NCI-H1930 (cell line): Measurements from ENCODE around the gene NHS.

ENCODE experiments used
- DNase-seq, 2 experiments: peaks; one replicate each; lab custom pipeline; 2025; lab: John Stamatoyannopoulos, UW

The NHS gene

GRCh38 chrX:17448188-17448587 lies 73.2 kb downstream of the NHS start:
- no peak for DNase-seq

GRCh38 chrX:17449866-17450265 lies 74.9 kb downstream of the NHS start:
- no peak for DNase-seq

DNA sequence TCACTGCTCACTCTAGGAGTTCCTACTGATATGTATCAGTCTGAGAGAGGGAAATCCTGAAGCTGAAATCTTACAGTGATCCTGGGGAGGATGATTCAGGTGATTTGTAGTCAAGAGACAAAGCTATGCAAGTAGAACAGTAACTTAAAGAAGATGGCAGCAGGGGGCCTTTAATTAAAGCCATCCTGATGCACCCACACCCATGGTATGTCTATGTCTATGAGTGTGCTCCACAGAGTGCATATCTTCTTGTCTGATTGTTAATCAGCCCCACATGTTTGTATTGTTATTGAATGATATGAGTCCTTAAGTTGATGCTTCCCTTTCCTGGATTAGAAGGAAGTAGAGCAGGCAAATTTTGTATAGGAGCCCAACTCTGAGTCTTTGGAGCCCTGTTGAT lies 78.8 kb downstream of the NHS start:
- no peak for DNase-seq

DNA sequence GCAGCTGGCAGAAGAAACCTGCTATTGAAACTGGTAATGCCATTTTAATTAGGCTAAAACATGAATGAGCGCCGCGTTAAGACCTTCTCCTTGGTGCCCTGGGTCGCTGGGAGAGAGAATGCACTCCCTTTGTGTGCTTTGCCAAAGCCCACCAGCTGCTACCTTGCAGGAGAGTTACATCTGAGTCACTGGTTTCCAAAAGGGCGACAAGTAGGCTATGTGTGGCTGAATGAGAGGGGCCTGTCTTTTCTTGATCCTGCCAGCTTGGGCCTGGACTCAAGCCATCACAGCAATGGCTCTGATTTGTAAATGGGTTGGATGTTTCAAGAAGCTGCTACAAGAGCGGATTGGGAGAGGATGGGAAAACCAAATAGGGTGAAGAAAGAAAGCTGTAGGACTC lies 81.5 kb downstream of the NHS start:
- no peak for DNase-seq

DNA sequence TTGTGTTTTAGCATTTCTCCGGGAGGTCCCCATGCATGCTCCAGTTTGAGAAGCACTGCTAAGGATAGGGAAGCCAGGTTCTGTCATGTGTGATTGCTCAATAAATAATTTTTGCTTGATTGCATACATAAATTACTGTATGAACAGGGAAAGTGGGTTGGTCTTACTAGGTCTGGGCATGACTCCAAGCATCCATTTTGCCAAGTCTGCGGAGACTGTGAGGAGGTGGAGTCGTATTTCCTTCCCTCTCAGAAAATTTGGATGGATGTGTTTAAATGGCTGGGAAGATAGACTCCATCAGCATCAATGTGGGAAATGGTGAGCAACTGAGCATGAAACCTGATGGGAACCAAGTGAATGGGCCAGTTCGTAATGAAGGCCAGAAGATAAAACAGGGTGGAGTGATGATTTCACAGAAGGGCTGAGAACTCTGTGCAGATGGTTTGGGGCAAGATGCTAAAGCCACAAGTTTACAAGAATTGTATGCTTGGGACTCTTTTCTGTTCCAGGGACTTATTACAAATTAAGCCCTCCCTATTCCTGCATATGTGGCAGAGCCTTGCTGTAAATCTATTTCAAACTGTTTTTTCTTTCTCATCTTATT lies 84.1 kb downstream of the NHS start:
- DNase-seq, result no peak

DNA sequence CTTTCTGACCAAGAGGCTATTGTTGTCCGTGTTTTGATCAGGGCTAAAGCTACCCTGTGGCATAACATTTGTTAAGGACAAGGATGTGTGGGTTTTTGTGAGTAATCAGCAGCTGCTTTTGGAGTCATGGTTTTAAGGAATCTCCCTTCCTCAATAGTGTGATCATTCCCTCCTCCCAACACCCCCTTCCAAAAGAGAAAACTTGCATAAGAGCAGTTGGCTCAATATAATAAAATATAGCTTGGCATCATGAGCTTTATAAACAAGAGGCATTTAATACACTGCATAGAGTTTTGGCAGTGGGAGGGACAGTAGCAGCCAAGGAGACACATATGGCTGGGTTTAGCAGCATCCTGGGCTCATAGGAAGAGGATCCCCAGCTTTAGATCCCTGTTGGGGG lies 84.7 kb downstream of the NHS start:
- DNase-seq, result no peak

DNA sequence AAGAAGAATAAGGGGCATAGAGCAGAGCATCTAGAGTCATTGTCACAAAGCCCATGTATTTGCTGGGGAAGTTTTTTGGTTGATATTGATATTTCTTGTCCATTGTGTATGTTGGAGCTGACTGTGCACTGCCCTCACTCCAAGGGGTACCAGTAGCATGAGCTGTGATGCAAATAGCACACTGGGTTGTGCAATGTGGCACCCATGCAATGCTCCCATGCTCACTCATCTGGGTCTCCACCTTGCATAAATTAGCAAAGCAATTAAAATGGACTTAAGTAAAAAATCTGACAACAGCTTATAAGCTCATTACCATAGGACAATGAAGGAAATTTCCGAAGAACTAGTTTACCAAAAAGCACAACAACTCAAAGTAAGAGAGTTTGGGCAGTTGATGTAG lies 87.9 kb downstream of the NHS start:
- DNase-seq, result no peak

- DNase-seq, result no peak
These were observed 89.2 kb downstream of the NHS start for GRCh38 chrX:17464194-17464593.

GRCh38 chrX:17465201-17465600 lies 90.2 kb downstream of the NHS start:
- DNase-seq, result no peak

GRCh38 chrX:17465802-17466201 lies 90.8 kb downstream of the NHS start:
- DNase-seq, result no peak

- DNase-seq, result no peak
These were observed 95.1 kb downstream of the NHS start for GRCh38 chrX:17470136-17470535.

- no peak for DNase-seq
These were observed 96.1 kb downstream of the NHS start for GRCh38 chrX:17471121-17471520.

DNA sequence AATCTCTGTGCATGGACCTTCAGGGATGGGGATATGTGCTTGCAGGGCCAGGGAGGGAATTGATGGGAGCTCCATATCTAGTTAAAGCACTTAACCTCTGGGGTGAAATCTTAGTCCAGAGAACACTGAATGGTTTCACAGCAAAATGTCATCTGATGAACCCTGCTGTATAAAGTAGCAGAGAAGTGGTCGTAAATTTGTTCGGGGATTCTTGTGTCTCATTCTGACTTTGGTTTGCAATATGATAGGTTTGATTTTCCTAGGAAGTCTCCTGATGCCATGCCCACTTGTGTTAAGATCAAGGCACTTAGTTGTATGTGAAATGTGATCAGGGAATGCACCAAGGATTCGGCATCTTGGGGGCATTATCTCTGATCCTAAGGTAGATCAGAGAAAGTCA lies 96.9 kb downstream of the NHS start:
- no peak for DNase-seq

DNA sequence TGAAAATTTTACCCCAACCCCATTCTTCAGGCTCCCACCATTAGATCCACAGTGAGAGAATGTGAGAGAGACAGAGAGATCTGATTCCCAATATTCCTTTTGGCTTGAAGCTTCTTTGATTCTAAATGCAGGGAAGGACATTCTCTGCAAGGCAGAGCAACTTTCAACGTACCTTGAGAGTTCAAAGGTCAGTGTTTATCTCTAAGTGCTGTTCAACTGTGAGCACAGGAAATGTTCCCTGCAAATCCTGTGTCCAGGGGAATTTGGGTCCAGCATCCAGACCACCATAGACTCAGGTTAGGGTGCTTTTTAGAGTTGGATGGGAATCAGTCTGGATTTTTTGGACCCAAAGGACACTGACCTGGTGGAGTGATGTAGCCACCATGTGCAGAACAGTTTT lies 97.4 kb downstream of the NHS start:
- no peak for DNase-seq

- DNase-seq, result no peak
These were observed 98.0 kb downstream of the NHS start for GRCh38 chrX:17473021-17473420.

GRCh38 chrX:17474892-17475291 lies 99.9 kb downstream of the NHS start:
- DNase-seq, result no peak

DNA sequence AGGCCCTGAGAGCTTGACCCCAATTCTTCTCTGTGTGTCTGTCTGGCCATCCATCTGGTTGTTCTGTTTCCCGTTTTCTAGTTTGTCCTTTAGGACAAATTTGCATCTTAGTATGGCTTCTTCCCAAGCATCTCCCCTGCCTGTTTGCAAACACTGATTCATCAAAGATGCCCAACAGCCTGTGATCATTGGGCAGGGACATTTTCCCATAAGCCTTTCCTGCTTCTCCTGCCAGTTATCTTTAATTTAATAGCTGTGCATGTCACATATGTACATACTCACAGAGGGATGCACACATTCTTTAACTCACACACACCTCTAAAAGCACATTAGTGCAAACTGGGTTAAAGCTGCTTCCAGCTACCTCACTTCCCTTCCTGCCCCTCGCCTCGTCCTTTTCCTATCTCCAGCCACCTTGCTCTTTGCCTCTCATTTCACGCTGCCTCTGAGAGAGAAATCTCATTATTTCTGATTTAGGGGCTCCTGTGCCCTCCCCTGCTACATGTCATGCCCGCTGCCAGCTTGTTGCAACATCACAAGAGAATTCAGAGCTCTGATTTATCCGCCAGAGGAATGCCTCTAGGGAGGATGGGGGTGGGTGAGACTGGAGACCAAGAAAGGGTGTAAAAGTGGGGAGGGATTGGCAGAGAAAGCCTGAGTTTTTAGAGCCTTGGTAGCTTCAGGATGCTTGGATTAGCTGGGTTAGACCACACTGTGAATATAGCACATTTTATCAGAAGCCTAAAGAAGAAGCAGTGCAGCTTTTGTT lies 100.6 kb downstream of the NHS start:
- no peak for DNase-seq

- DNase-seq, result no peak
These were observed 101.4 kb downstream of the NHS start for GRCh38 chrX:17476411-17476810.

GRCh38 chrX:17481086-17481485 lies 106.1 kb downstream of the NHS start:
- no peak for DNase-seq

- no peak for DNase-seq
These were observed 109.6 kb downstream of the NHS start for GRCh38 chrX:17484592-17484991.

- DNase-seq, result no peak
These were observed 110.4 kb downstream of the NHS start for GRCh38 chrX:17485391-17485790.

DNA sequence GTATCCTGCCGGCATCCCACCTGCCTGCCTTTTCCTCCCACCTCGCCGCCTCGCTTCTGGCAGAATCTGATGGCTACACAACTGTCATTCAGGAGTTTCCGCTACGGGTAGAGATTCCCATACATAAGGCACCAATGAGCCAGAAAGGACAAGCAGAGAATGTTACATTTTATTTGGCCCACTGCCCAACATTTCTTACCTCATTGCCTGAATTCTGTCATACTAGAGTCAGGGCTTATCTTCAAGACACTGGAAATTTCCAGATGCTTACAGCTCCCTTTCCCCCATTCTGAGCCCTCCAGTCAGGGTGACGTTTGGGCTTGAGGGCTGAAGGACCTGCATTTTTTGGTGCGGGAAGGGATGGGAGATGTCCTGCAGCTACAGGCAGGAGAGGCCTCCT lies 113.0 kb downstream of the NHS start:
- no peak for DNase-seq

GRCh38 chrX:17494216-17494615 lies 119.2 kb downstream of the NHS start:
- no peak for DNase-seq

DNA sequence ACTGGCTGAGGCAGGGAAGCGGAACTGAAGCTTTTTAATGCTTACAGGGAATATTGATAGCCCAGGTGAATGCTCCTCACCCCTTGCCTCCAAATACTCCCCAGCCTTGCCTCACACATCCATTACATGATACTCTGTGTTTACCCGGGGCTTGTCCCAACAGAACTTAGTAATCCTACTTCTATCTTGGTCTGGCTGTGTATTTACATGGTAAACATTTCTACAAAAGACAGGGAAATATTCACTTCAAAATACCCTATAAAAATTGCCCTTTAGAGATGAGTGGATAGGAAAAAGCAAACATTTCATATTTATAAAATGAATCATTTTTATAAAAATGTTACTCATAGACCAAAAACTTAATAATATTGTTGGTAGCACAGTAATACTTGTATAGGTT lies 120.1 kb downstream of the NHS start:
- DNase-seq, result no peak
